GM12878 (cell line): ENCODE results near the gene DOHH. TPM values are rescaled to one million over a fixed set of nuclear protein-coding genes. Genes with fewer than 3 reads are reported as not detected.

Experiments used
- ATAC-seq: fragments of 200-7000 bp; cut with Tn5 transposase; 3 replicates; pipeline ENCODE4 v1.9.1; 2020; ENCODE audit warnings: mild to moderate bottlenecking, moderate library complexity
- BruUV-seq: library from RNA; stranded (reverse); fragments of 400-500 nt; replicated peaks from 2 replicates; lab custom pipeline; 2021; lab: Mats Ljungman, UMichigan
- CTCF ChIA-PET: fragments of 300-600 bp; sonication (Branson Sonifier 250); formaldehyde crosslinking; extraction: SDS; loops from one replicate; lab custom pipeline; 2021; ENCODE audit warnings: inconsistent platforms; lab: Yijun Ruan, JAX
- POLR2A ChIA-PET: fragments of 350-600 bp; formaldehyde crosslinking; extraction: SDS; loops from one replicate; lab custom pipeline; 2021; ENCODE audit warnings: inconsistent platforms; lab: Charles Lee
- RAD21 ChIA-PET: fragments of 300-600 bp; sonication (Branson Sonifier 250); formaldehyde crosslinking; loops from one replicate; lab custom pipeline; 2023; ENCODE audit warnings: antibody characterized with exemption; ENCODE audit not compliant: unreplicated experiment; lab: Charles Lee
- SMC1A ChIA-PET: fragments of 300-600 bp; sonication (Branson Sonifier 250); formaldehyde crosslinking; loops from one replicate; lab custom pipeline; 2023; ENCODE audit not compliant: unreplicated experiment, uncharacterized antibody; lab: Charles Lee
- DNase-seq: peaks from one replicate; pipeline ENCODE4 v3.0.0-alpha.2; 2011; ENCODE audit warnings: low read depth, low spot score
- FAIRE-seq: peaks from 3 replicates; lab custom pipeline; 2011; peaks lifted over from hg19 to GRCh38; lab: Jason Lieb, UNC
- H2AFZ ChIP-seq: 2 replicates; pipeline ENCODE4 v1.6.0; 2011; ENCODE audit warnings: low read depth, low read length, control low read depth; ENCODE audit not compliant: control insufficient read depth
- H3K27ac ChIP-seq: 2 replicates; pipeline ENCODE4 v1.5.1; 2011; ENCODE audit warnings: control low read depth; ENCODE audit not compliant: control insufficient read depth, insufficient read depth
- H3K27me3 ChIP-seq, 2 experiments: replicated peaks in 1 of 2; 2 replicates each; pipeline versions ENCODE4 v1.6.0 to v1.6.1; 2011; ENCODE audit warnings: low read length in 1 of 2; ENCODE audit not compliant: control insufficient read depth in 2 of 2, insufficient read depth in 2 of 2
- H3K36me3 ChIP-seq, 2 experiments: 2 replicates each; pipeline ENCODE4 v1.5.1; 2011; ENCODE audit warnings: low read length in 1 of 2; ENCODE audit not compliant: control insufficient read depth in 2 of 2, insufficient read depth in 2 of 2
- H3K4me1 ChIP-seq: 2 replicates; pipeline ENCODE4 v1.6.1; 2011; ENCODE audit warnings: mild to moderate bottlenecking, low read length, moderate library complexity, mixed read lengths; ENCODE audit not compliant: control insufficient read depth, insufficient read depth
- H3K4me2 ChIP-seq: 2 replicates; pipeline ENCODE4 v1.6.0; 2011; ENCODE audit warnings: control low read depth; ENCODE audit not compliant: control insufficient read depth, insufficient read depth
- H3K4me3 ChIP-seq: fragments of 200-600 bp; sonication (generic); 2 replicates; pipeline ENCODE4 v1.5.1; 2016
- H3K79me2 ChIP-seq: 2 replicates; pipeline ENCODE4 v1.6.0; 2011; ENCODE audit warnings: low read length; ENCODE audit not compliant: control insufficient read depth, insufficient read depth
- H3K9ac ChIP-seq: 2 replicates; pipeline ENCODE4 v1.8.0; 2011; ENCODE audit warnings: low read length, control low read depth, mixed read lengths; ENCODE audit not compliant: control insufficient read depth, insufficient read depth
- H3K9me3 ChIP-seq: replicated peaks from 3 replicates; pipeline ENCODE4 v1.5.1; 2011; ENCODE audit warnings: mild to moderate bottlenecking, low read length; ENCODE audit not compliant: control insufficient read depth, insufficient read depth
- H4K20me1 ChIP-seq: 2 replicates; pipeline ENCODE4 v1.6.0; 2011; ENCODE audit not compliant: control insufficient read depth, insufficient read depth
- IRF3 ChIP-seq: fragments of 450-650 bp; IDR thresholded peaks from 2 replicates; pipeline ENCODE4 v1.6.1; 2014; ENCODE audit warnings: mild to moderate bottlenecking
- PKNOX1 ChIP-seq: fragments of 450-650 bp; IDR thresholded peaks from 2 replicates; pipeline ENCODE4 v1.6.1; 2016; ENCODE audit warnings: mild to moderate bottlenecking
- RELB ChIP-seq: fragments of 450-650 bp; IDR thresholded peaks from 2 replicates; pipeline ENCODE4 v1.6.1; 2017; ENCODE audit warnings: low read depth, mild to moderate bottlenecking, moderate library complexity
- RUNX3 ChIP-seq: IDR thresholded peaks from 2 replicates; pipeline ENCODE4 v1.6.1; 2012; ENCODE audit warnings: low read length, inconsistent platforms
- SKIL ChIP-seq: fragments of 450-650 bp; IDR thresholded peaks from 2 replicates; pipeline ENCODE4 v1.6.1; 2017; ENCODE audit warnings: mild to moderate bottlenecking, low read depth, inconsistent platforms; ENCODE audit not compliant: poor library complexity, severe bottlenecking
- SMAD5 ChIP-seq: IDR thresholded peaks from 2 replicates; pipeline ENCODE4 v1.6.1; 2016; ENCODE audit warnings: antibody characterized with exemption, low read depth
- TCF3 ChIP-seq: IDR thresholded peaks from 2 replicates; pipeline ENCODE4 v1.6.1; 2012; ENCODE audit warnings: low read depth, mild to moderate bottlenecking, low read length, borderline replicate concordance; ENCODE audit not compliant: insufficient read depth
- ZNF687 ChIP-seq: fragments of 450-650 bp; IDR thresholded peaks from 2 replicates; pipeline ENCODE4 v1.6.1; 2017; ENCODE audit warnings: mild to moderate bottlenecking, moderate library complexity
- WGBS: methylation state at CpG from one replicate; pipeline ENCODE4 v1.1.6; 2016; ENCODE audit warnings: low lambda C conversion rate; ENCODE audit not compliant: insufficient replicate concordance, insufficient coverage; ENCODE audit errors: missing lambda C conversion rate; 5-methylcytosine and 5-hydroxymethylcytosine counted together
- in situ Hi-C: fragments of 300-500 bp; cut with MboI; formaldehyde crosslinking; loops from 9 replicates; pipeline ENCODE4 v1.14.3; 2018; ENCODE audit warnings: mixed read lengths
- intact Hi-C: fragments of 100-400 bp; cut with micrococcal nuclease; formaldehyde crosslinking; loops from one replicate; pipeline ENCODE4 v1.14.2; 2022; ENCODE audit not compliant: unreplicated experiment
- polyA plus RNA-seq, 11 experiments: library from polyadenylated mRNA; depleted of rRNA in 4 of 11; unstranded in 6 of 11; stranded (reverse) in 5 of 11; fragments of >200 nt; fragmentation: Nextera tagmentation in 4 of 11; fragmentation: Illumina TruSeq in 1 of 11; extraction: Ambion mirVana in 4 of 11; extraction: Trizol in 1 of 11; gene quantifications; 1 replicate in 1 of 11; 2 replicates in 10 of 11; pipeline versions ENCODE4 v1.2.1 to v1.2.3, GENCODE V29; 2011 to 2016; ENCODE audit warnings: inconsistent platforms in 2 of 11, missing spikeins in 2 of 11, low read depth in 1 of 11
- total RNA-seq, 4 experiments: library from RNA; depleted of rRNA in 3 of 4; stranded (reverse); fragments of >200 nt in 3 of 4; fragmentation: Illumina TruSeq in 1 of 4; extraction: Trizol in 1 of 4; gene quantifications; 2 replicates each; pipeline versions ENCODE4 v1.2.1 to v1.2.3, GENCODE V29; 2013 to 2021

Gene DOHH
- total and polyA plus RNA-seq, 10 of the 15 experiments (the other 5 are each of a cell fraction or from before 2014, with no cell fraction given), result 0.11 to 28.6 (median 11.7) TPM

- FAIRE-seq, result no peak
- no peak overlapping the region for H3K27ac ChIP-seq
- H3K4me1 ChIP-seq, result no peaks in the 10 kb centered on the region
- no peak overlapping the region for H3K4me3 ChIP-seq
- in situ Hi-C loops (no loop called here), intact Hi-C loops (no loop called here)
- no peaks in the 10 kb centered on the region for H3K27me3 ChIP-seq
- H3K9me3 ChIP-seq, result no peaks in the 10 kb centered on the region
- BruUV-seq, result no TSS peak
- H2AFZ ChIP-seq, result no peak overlapping the region
- ATAC-seq, result no peak
- no peak for DNase-seq
- no peaks in the 10 kb centered on the region; a peak in 2 of 4 replicates for H3K36me3 ChIP-seq
- 94% methylated on average over 30 of the region's 57 CpGs for WGBS
- SMC1A ChIA-PET, result no interaction called here
- no peak overlapping the region for H3K4me2 ChIP-seq
- CTCF ChIA-PET, result no interaction called here
- POLR2A ChIA-PET, result no interaction called here
- H3K79me2 ChIP-seq, result no peaks in the 10 kb centered on the region
- RAD21 ChIA-PET, result no interaction called here
- no peak overlapping the region for H3K9ac ChIP-seq
- no peaks in the 10 kb centered on the region for H4K20me1 ChIP-seq
- TF ChIP-seq PKNOX1 (no peak), RUNX3 (no peak), SMAD5 (no peak), SKIL (no peak), RELB (no peak), TCF3 (no peak), IRF3 (no peak), ZNF687 (no peak)
Observed at GRCh38 chr19:3463714-3464586, 36.5 kb downstream of the DOHH start.
